CD4-positive, alpha-beta T cell treated with Interferon gamma for 1 hour (primary cell): ENCODE data around the gene ADRB1.

Source experiments
- DNase-seq: peaks from one replicate; pipeline ENCODE4 v3.0.0-alpha.2; 2020

Gene ADRB1

GRCh38 chr10:114095559-114096337, 52.1 kb downstream of the ADRB1 start:
- no peak for DNase-seq
